ENCODE measurements around the gene MXRA7.
"Not testable (repeated sequence)": the region's sequence is repeated elsewhere in the genome, so short reads cannot be mapped to it uniquely, and the experiment has no call there.

Gene MXRA7

DNA sequence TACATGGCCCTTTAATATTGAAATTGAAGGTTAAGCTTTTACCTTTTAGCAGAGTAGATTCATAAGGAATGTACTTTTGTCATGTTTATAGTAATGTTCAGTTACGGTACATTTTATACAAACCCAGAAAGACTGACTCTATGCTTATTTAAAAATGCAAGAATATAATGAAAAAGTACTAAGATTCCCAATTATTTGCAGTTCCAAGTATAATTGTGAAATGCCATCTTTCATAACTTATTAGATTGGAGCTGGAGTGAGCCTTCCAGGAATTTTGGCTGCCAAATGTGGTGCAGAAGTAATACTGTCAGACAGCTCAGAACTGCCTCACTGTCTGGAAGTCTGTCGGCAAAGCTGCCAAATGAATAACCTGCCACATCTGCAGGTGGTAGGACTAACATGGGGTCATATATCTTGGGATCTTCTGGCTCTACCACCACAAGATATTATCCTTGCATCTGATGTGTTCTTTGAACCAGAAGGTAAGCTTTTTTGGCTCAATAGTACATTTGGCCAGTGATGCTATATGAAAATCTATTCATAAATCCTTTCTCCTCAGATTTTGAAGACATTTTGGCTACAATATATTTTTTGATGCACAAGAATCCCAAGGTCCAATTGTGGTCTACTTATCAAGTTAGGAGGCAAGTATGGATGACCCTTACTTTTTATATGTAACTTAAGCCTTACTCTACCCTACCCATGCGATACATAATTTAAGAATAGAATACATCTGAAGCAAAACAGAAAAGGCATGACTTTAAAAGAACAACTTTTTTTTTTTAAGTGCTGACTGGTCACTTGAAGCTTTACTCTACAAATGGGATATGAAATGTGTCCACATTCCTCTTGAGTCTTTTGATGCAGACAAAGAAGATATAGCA, 22.2 kb upstream of the MXRA7 start:
- Histone ChIP-seq H3K4me1 (peaks cover 60 to 68% (median 62%) of the 10 kb centered on the region in 10 experiments), H3K27me3 (no peaks in the 10 kb centered on the region), H3K9ac (peak overlapping the region; percentile 35 to 100 (median 99); a peak in 17 of 22 replicates), H3K4me3 (peak overlapping the region in 9 of 10 experiments; percentile 90 to 99 (median 95); a peak in 18 of 20 replicates), H3K4me2 (peak overlapping the region; percentile 75 to 97 (median 91)), H3K27ac (peak overlapping the region in 5 of 11 experiments; percentile 27 to 98 (median 96); a peak in 4 of 22 replicates), H4K20me1 (peaks cover 64 to 91% (median 84%) of the 10 kb centered on the region in 11 experiments; a peak in 21 of 22 replicates), H3K36me3 (peaks cover 54 to 77% (median 69%) of the 10 kb centered on the region in 11 experiments), H3K9me3 (replicated peaks in 1 of 11) (peaks cover 0 to 9% (median 0%) of the 10 kb centered on the region in 11 experiments; a peak in 3 of 22 replicates)
- TF ChIP-seq Cebpa-rat (IDR thresholded peaks at IDR 0.05): no peak

DNA sequence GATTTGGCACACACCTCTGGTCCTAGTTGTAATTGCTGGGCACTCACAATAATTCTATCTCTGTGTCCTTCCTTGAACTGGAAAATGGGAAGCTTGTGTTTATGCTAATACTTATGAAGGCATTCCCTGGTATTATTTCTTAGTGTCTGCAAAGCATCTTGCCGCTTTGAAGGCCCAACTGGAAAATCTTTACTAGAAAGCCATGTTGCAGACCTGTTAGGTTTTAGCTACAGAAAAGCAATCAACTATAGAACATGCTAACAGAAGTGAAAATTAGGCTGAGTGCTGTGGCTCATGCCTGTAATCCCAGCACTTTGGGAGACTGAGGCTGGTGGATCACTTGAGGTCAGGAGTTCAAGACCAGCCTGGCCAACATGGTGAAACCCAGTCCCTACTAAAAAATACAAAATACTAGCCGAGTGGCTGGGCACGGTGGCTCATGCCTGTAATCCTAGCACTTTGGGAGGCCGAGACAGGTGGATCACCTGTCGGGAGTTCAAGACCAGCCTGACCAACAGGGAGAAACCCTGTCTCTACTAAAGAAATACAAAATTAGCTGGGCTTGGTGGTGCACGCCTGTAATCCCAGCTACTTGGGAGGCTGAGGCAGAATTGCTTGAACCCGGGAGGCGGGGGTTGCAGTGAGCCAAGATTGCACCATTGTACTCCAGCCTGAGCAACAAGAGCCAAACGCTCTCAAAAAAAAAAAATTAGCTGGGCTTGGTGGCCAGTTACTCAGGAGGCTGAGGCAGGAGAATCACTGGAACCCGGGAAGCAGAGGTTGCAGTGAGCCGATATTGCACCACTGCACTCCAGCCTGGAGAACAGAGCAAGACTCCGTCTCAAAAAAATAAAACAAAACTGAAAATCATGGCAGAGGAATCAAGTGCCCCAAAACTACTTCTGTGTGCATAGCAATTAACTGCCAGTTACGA, 21.3 kb upstream of the MXRA7 start:
- Histone ChIP-seq H4K20me1 (peaks cover 70 to 99% (median 88%) of the 10 kb centered on the region in 11 experiments; a peak in 21 of 22 replicates), H3K4me2 (peak overlapping the region; percentile 75 to 97 (median 91)), H3K4me1 (peaks cover 63 to 69% (median 67%) of the 10 kb centered on the region in 10 experiments), H3K27ac (peak overlapping the region in 3 of 11 experiments; percentile 9 to 27 (median 23); a peak in 1 of 22 replicates), H3K36me3 (peaks cover 54 to 77% (median 69%) of the 10 kb centered on the region in 11 experiments), H3K9ac (peak overlapping the region in 9 of 11 experiments; percentile 4 to 97 (median 24); a peak in 9 of 22 replicates), H3K4me3 (peak overlapping the region in 7 of 10 experiments; percentile 2 to 97 (median 95); a peak in 6 of 20 replicates)
- not testable (repeated sequence) for H3K9me3 ChIP-seq (replicated peaks in 1 of 11); H3K27me3 ChIP-seq

DNA sequence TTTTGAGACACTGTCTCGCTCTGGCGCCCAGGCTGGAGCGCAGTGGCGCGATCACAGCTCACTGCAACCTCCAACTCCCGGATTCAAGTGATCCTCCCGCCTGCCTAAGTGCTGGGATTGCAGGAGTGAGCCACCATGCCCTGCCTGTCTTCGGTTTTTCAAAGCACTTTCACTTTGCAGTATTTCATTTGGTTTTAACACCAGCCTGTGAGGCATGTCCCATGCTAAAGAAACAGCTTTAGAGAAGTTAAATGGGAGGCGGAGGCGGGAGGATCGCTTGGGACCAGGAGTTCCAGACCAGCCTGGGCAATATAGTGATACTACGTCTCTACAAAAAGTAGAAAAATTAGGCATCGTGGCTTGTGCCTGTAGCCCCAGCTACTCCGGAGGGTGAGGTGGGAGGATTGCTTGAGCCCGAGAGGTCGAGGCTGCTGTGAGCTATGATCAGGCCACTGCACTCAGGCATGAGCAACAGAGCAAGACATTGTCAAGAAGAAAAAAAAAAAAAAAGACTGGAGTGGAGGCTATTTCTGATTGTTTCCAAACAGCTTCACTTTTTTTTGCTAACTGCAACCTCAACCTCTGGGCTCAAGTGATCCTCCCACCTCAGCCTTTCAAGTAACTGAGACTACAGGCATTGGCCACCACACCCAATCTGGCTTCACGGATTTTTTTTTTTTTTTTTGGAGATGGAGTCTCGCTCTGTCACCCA, 17.1 kb upstream of the MXRA7 start:
- peak overlapping the region; percentile 79 to 99 (median 88) for H3K4me3 ChIP-seq
- peaks cover 40 to 91% (median 77%) of the 10 kb centered on the region in 11 experiments; a peak in 21 of 22 replicates for H4K20me1 ChIP-seq
- peaks cover 70 to 82% (median 78%) of the 10 kb centered on the region in 10 experiments for H3K4me1 ChIP-seq
- H3K27me3 ChIP-seq: no peaks in the 10 kb centered on the region
- H3K27ac ChIP-seq: peak overlapping the region; percentile 73 to 99 (median 97); a peak in 21 of 22 replicates
- peaks cover 45 to 62% (median 57%) of the 10 kb centered on the region in 11 experiments for H3K36me3 ChIP-seq
- peak overlapping the region; percentile 75 to 97 (median 92) for H3K4me2 ChIP-seq
- H3K9me3 ChIP-seq (replicated peaks in 1 of 11): no peaks in the 10 kb centered on the region
- TF ChIP-seq Cebpa-rat (IDR thresholded peaks at IDR 0.05): no peak
- peak overlapping the region; percentile 86 to 99 (median 96) for H3K9ac ChIP-seq

DNA sequence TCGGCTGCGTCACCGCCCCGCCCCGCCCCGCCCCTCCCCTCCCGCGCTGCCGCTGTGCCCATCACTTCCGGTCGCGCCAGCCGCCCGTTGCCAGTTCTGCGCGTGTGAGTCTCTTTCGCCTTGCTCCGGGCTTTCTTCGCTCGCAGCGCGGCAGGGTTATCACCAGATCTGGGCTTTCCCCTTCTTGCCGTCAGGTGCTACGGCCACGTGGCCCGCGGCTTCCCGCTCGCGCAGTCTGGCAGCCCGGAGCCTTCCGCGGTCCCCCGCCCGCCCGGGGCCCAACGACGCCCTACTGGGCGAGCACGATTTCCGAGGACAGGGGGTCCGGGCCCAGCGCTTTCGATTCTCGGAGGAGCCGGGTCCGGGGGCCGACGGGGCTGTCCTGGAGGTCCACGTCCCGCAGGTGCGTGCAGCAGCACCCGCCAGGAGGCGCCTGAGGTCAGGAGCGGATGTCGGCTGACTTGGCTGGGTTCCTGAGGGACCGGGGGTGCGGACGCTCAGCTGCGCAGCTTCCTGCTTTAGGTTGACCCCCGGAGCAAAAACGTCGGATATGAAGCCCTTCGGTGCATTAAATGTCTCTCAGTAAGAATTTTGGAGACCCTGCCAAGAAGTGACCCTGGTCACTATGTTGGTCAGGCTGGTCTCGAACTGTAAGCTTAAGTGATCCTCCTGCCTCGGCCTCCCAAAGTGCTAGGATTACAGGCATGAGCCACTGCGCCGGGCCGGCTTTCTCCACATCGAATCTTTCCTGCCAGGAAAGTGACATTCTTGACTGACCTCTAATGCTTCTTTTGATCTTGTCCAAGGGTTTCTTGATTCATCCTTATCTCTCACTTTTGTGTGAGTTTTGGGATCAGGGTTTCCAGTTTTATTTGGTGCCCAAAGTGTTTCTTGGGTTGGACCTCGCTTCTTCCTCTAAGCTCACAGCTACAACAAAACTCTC, 16.3 kb upstream of the MXRA7 start, which contains the start of gene METTL23:
Gene METTL23, plus strand, starts transcription at position 64 of the 943 bp plus-strand sequence. CDS start 2,872 bp downstream, outside the sequence.
- peaks cover 70 to 81% (median 75%) of the 10 kb centered on the region in 10 experiments for H3K4me1 ChIP-seq
- peak within 1 kb of the TSS; percentile 87 to 99 (median 95) for H3K4me2 ChIP-seq
- no peaks in the 10 kb centered on the region for H3K9me3 ChIP-seq (replicated peaks in 1 of 11)
- no peaks in the 10 kb centered on the region for H3K27me3 ChIP-seq
- H3K4me3 ChIP-seq: peak within 1 kb of the TSS; percentile 79 to 99 (median 88)
- peaks cover 35 to 91% (median 71%) of the 10 kb centered on the region in 11 experiments; a peak in 21 of 22 replicates for H4K20me1 ChIP-seq
- no peak for TF ChIP-seq Cebpa-rat (IDR thresholded peaks at IDR 0.05)
- peaks cover 45 to 62% (median 57%) of the 10 kb centered on the region in 11 experiments for H3K36me3 ChIP-seq
- H3K9ac ChIP-seq: peak within 1 kb of the TSS; percentile 86 to 99 (median 96)
- H3K27ac ChIP-seq: peak within 1 kb of the TSS; percentile 84 to 99 (median 97)

GRCh38 chr17:76726231-76726775, 15.5 kb upstream of the MXRA7 start, which contains the start of gene JMJD6:
Gene JMJD6, minus strand, starts transcription at chr17:76726606. Its CDS starts 131 bp downstream, at chr17:76726475.
- H3K27ac ChIP-seq: peak within 1 kb of the TSS; percentile 84 to 99 (median 97)
- peaks cover 45 to 62% (median 57%) of the 10 kb centered on the region in 11 experiments for H3K36me3 ChIP-seq
- no peaks in the 10 kb centered on the region for H3K9me3 ChIP-seq (replicated peaks in 1 of 11)
- no peak for TF ChIP-seq Cebpa-rat (IDR thresholded peaks at IDR 0.05)
- peak within 1 kb of the TSS; percentile 87 to 99 (median 95) for H3K4me2 ChIP-seq
- H3K4me3 ChIP-seq: peak within 1 kb of the TSS; percentile 79 to 99 (median 88)
- no peaks in the 10 kb centered on the region for H3K27me3 ChIP-seq
- peak within 1 kb of the TSS; percentile 86 to 99 (median 96) for H3K9ac ChIP-seq
- H3K4me1 ChIP-seq: peaks cover 70 to 81% (median 75%) of the 10 kb centered on the region in 10 experiments
- peaks cover 27 to 91% (median 71%) of the 10 kb centered on the region in 11 experiments; a peak in 20 of 22 replicates for H4K20me1 ChIP-seq

- peak overlapping the region; percentile 86 to 99 (median 96) for H3K9ac ChIP-seq
- H3K27ac ChIP-seq: peak overlapping the region; percentile 84 to 99 (median 97)
- peak overlapping the region; percentile 87 to 99 (median 94) for H3K4me2 ChIP-seq
- peaks cover 47 to 63% (median 59%) of the 10 kb centered on the region in 11 experiments for H3K36me3 ChIP-seq
- H3K9me3 ChIP-seq (replicated peaks in 1 of 11): no peaks in the 10 kb centered on the region
- H3K27me3 ChIP-seq: no peaks in the 10 kb centered on the region
- TF ChIP-seq Cebpa-rat (IDR thresholded peaks at IDR 0.05): no peak
- peaks cover 70 to 82% (median 76%) of the 10 kb centered on the region in 10 experiments for H3K4me1 ChIP-seq
- H4K20me1 ChIP-seq: peaks cover 24 to 91% (median 71%) of the 10 kb centered on the region in 11 experiments; a peak in 19 of 22 replicates
- peak overlapping the region; percentile 79 to 99 (median 88) for H3K4me3 ChIP-seq
These were observed 14.9 kb upstream of the MXRA7 start for GRCh38 chr17:76725580-76726230.

Data from BLaER1 treated with 17β-estradiol and CSF1 and Interleukin-3, amounts not matched to agents 10 nM and 100 nM (cell line).